IPS-18c (cell line): ENCODE data around the gene CHD6.
"Not testable (repeated sequence)": the region's sequence is repeated elsewhere in the genome, so short reads cannot be mapped to it uniquely, and the experiment has no call there.

Experiments used
- H3K4me3 ChIP-seq: 2 replicates; pipeline ENCODE4 v1.7.0; 2013; ENCODE audit warnings: low read depth, mild to moderate bottlenecking, low read length, moderate library complexity; ENCODE audit not compliant: insufficient read depth
- H3K9me3 ChIP-seq: one replicate; pipeline ENCODE4 v1.6.1; 2013; ENCODE audit warnings: mild to moderate bottlenecking, low read length, moderate library complexity; ENCODE audit not compliant: control insufficient read depth, insufficient read depth

CHD6 gene

GRCh38 chr20:41567615-41568014 lies 50.6 kb downstream of the CHD6 start:
- H3K4me3 ChIP-seq = no peak overlapping the region
- peaks cover 2% of the 10 kb centered on the region for H3K9me3 ChIP-seq

- Histone ChIP-seq H3K4me3 (no peak overlapping the region), H3K9me3 (peaks cover 2% of the 10 kb centered on the region)
Measured at GRCh38 chr20:41566896-41567527, 51.2 kb downstream of the CHD6 start.

- no peak overlapping the region for H3K4me3 ChIP-seq
- peaks cover 3% of the 10 kb centered on the region for H3K9me3 ChIP-seq
Measured at GRCh38 chr20:41563087-41563486, 55.1 kb downstream of the CHD6 start.

GRCh38 chr20:41560970-41561369 lies 57.2 kb downstream of the CHD6 start:
- H3K4me3 ChIP-seq = no peak overlapping the region
- peaks cover 8% of the 10 kb centered on the region for H3K9me3 ChIP-seq

- Histone ChIP-seq H3K4me3 (no peak overlapping the region), H3K9me3 (peaks cover 8% of the 10 kb centered on the region)
Measured at GRCh38 chr20:41559658-41560057, 58.5 kb downstream of the CHD6 start.

- peaks cover 10% of the 10 kb centered on the region for H3K9me3 ChIP-seq
- no peak overlapping the region for H3K4me3 ChIP-seq
Measured at GRCh38 chr20:41553142-41553879, 64.9 kb downstream of the CHD6 start.

- no peak overlapping the region for H3K4me3 ChIP-seq
- H3K9me3 ChIP-seq = peaks cover 6% of the 10 kb centered on the region
Measured at GRCh38 chr20:41552295-41553068, 65.7 kb downstream of the CHD6 start.

- peaks cover 4% of the 10 kb centered on the region for H3K9me3 ChIP-seq
- no peak overlapping the region for H3K4me3 ChIP-seq
Measured at GRCh38 chr20:41551011-41551705, 67.0 kb downstream of the CHD6 start.

- no peaks in the 10 kb centered on the region for H3K9me3 ChIP-seq
- H3K4me3 ChIP-seq = no peak overlapping the region
Measured at GRCh38 chr20:41547221-41547620, 71.0 kb downstream of the CHD6 start.

GRCh38 chr20:41546535-41546934 lies 71.6 kb downstream of the CHD6 start:
- no peak overlapping the region for H3K4me3 ChIP-seq
- H3K9me3 ChIP-seq = no peaks in the 10 kb centered on the region

GRCh38 chr20:41544472-41544871 lies 73.7 kb downstream of the CHD6 start:
- Histone ChIP-seq H3K4me3 (no peak overlapping the region), H3K9me3 (no peaks in the 10 kb centered on the region)

- no peak overlapping the region for H3K4me3 ChIP-seq
- H3K9me3 ChIP-seq = no peaks in the 10 kb centered on the region
Measured at GRCh38 chr20:41540918-41541317, 77.3 kb downstream of the CHD6 start.

- H3K4me3 ChIP-seq = no peak overlapping the region
- no peaks in the 10 kb centered on the region for H3K9me3 ChIP-seq
Measured at GRCh38 chr20:41540459-41540858, 77.7 kb downstream of the CHD6 start.

- H3K4me3 ChIP-seq = no peak overlapping the region
- no peaks in the 10 kb centered on the region for H3K9me3 ChIP-seq
Measured at GRCh38 chr20:41538810-41539596, 79.2 kb downstream of the CHD6 start.

- no peaks in the 10 kb centered on the region for H3K9me3 ChIP-seq
- H3K4me3 ChIP-seq = no peak overlapping the region
Measured at GRCh38 chr20:41537865-41538264, 80.3 kb downstream of the CHD6 start.

- H3K4me3 ChIP-seq, H3K9me3 ChIP-seq: not testable (repeated sequence)
Measured at GRCh38 chr20:41535551-41535950, 82.6 kb downstream of the CHD6 start.

- Histone ChIP-seq H3K4me3 (no peak overlapping the region), H3K9me3 (no peaks in the 10 kb centered on the region)
Measured at GRCh38 chr20:41534842-41535241, 83.3 kb downstream of the CHD6 start.
